ENCODE measurements around the gene RAD51B. TPM values are rescaled to one million over a fixed set of nuclear protein-coding genes. Genes with fewer than 3 reads are reported as not detected.

RAD51B gene
- total and polyA plus RNA-seq, 4 donors = 2.8 to 39.6 (median 13.3) TPM; not detected in 1

GRCh38 chr14:67908052-67908754, 88.6 kb downstream of the RAD51B start:
- ATAC-seq (ENCODE audit: low FRiP score) (no peak), DNase-seq (no peak)
- no peaks in the 10 kb centered on the region for H3K27me3 ChIP-seq (ENCODE audit: control insufficient read depth in 1 of 2, insufficient read depth in 2 of 2, low read length in 1 of 2)
- no peaks in the 10 kb centered on the region for H3K9me3 ChIP-seq (ENCODE audit: control insufficient read depth, low read length)
- intact Hi-C loops (cut with DNase I) = no loop called here
- no peaks in the 10 kb centered on the region for H3K4me1 ChIP-seq (ENCODE audit: control insufficient read depth in 1 of 2, insufficient read depth in 2 of 2, low read length in 2 of 2)
- no peak overlapping the region for H3K27ac ChIP-seq (ENCODE audit: low read depth in 1 of 2, low read length in 2 of 2)
- no peak overlapping the region for H3K4me3 ChIP-seq (ENCODE audit: low read length in 2 of 2)
- no peaks in the 10 kb centered on the region for H3K36me3 ChIP-seq (ENCODE audit: control insufficient read depth in 1 of 2, insufficient read depth in 2 of 2, low read length in 1 of 2)

- H3K4me3 ChIP-seq (ENCODE audit: low read length in 2 of 2) = no peak overlapping the region
Measured at GRCh38 chr14:67911562-67911961, 92.0 kb downstream of the RAD51B start.

GRCh38 chr14:67916430-67916829, 96.9 kb downstream of the RAD51B start:
- no peak overlapping the region for H3K4me3 ChIP-seq (ENCODE audit: low read length in 2 of 2)
- 84 to 91% methylated on average over 4 of the region's 4 CpGs for WGBS, 2 donors

More at GRCh38 chr14:67911562-67911961, 92.0 kb downstream of the RAD51B start:
- no peaks in the 10 kb centered on the region for H3K9me3 ChIP-seq (ENCODE audit: control insufficient read depth, low read length)
- H3K36me3 ChIP-seq (ENCODE audit: control insufficient read depth in 1 of 2, insufficient read depth in 2 of 2, low read length in 1 of 2) = no peaks in the 10 kb centered on the region
- 32 to 38% methylated on average over 2 of the region's 2 CpGs for WGBS, 2 donors
- H3K27ac ChIP-seq (ENCODE audit: low read depth in 1 of 2, low read length in 2 of 2) = no peak overlapping the region
- no peaks in the 10 kb centered on the region for H3K27me3 ChIP-seq (ENCODE audit: control insufficient read depth in 1 of 2, insufficient read depth in 2 of 2, low read length in 1 of 2)
- DNase-seq (no peak), ATAC-seq (ENCODE audit: low FRiP score) (no peak)
- H3K4me1 ChIP-seq (ENCODE audit: control insufficient read depth in 1 of 2, insufficient read depth in 2 of 2, low read length in 2 of 2) = no peaks in the 10 kb centered on the region
- intact Hi-C loops (cut with DNase I) = no loop called here

GRCh38 chr14:67917006-67917405, 97.4 kb downstream of the RAD51B start:
- no peaks in the 10 kb centered on the region for H3K4me1 ChIP-seq (ENCODE audit: control insufficient read depth in 1 of 2, insufficient read depth in 2 of 2, low read length in 2 of 2)
- intact Hi-C loops (cut with DNase I) = no loop called here
- DNase-seq (no peak), ATAC-seq (ENCODE audit: low FRiP score) (no peak)
- no peaks in the 10 kb centered on the region for H3K36me3 ChIP-seq (ENCODE audit: control insufficient read depth in 1 of 2, insufficient read depth in 2 of 2, low read length in 1 of 2)
- 71 to 86% methylated on average over 6 of the region's 6 CpGs for WGBS, 2 donors
- no peaks in the 10 kb centered on the region for H3K9me3 ChIP-seq (ENCODE audit: control insufficient read depth, low read length)
- H3K4me3 ChIP-seq (ENCODE audit: low read length in 2 of 2) = no peak overlapping the region
- H3K27ac ChIP-seq (ENCODE audit: low read depth in 1 of 2, low read length in 2 of 2) = no peak overlapping the region
- no peaks in the 10 kb centered on the region for H3K27me3 ChIP-seq (ENCODE audit: control insufficient read depth in 1 of 2, insufficient read depth in 2 of 2, low read length in 1 of 2)

More at GRCh38 chr14:67916430-67916829, 96.9 kb downstream of the RAD51B start:
- intact Hi-C loops (cut with DNase I) = no loop called here
- ATAC-seq (ENCODE audit: low FRiP score) (no peak), DNase-seq (no peak)
- Histone ChIP-seq H3K36me3 (ENCODE audit: control insufficient read depth in 1 of 2, insufficient read depth in 2 of 2, low read length in 1 of 2) (no peaks in the 10 kb centered on the region), H3K27me3 (ENCODE audit: control insufficient read depth in 1 of 2, insufficient read depth in 2 of 2, low read length in 1 of 2) (no peaks in the 10 kb centered on the region), H3K27ac (ENCODE audit: low read depth in 1 of 2, low read length in 2 of 2) (no peak overlapping the region), H3K9me3 (ENCODE audit: control insufficient read depth, low read length) (no peaks in the 10 kb centered on the region), H3K4me1 (ENCODE audit: control insufficient read depth in 1 of 2, insufficient read depth in 2 of 2, low read length in 2 of 2) (no peaks in the 10 kb centered on the region)

- no peak overlapping the region for H3K27ac ChIP-seq (ENCODE audit: low read depth in 1 of 2, low read length in 2 of 2)
- H3K4me3 ChIP-seq (ENCODE audit: low read length in 2 of 2) = no peak overlapping the region
- DNase-seq (no peak), ATAC-seq (ENCODE audit: low FRiP score) (no peak)
- no peaks in the 10 kb centered on the region for H3K27me3 ChIP-seq (ENCODE audit: control insufficient read depth in 1 of 2, insufficient read depth in 2 of 2, low read length in 1 of 2)
- no peaks in the 10 kb centered on the region for H3K9me3 ChIP-seq (ENCODE audit: control insufficient read depth, low read length)
- H3K4me1 ChIP-seq (ENCODE audit: control insufficient read depth in 1 of 2, insufficient read depth in 2 of 2, low read length in 2 of 2) = no peaks in the 10 kb centered on the region
- intact Hi-C loops (cut with DNase I) = no loop called here
- H3K36me3 ChIP-seq (ENCODE audit: control insufficient read depth in 1 of 2, insufficient read depth in 2 of 2, low read length in 1 of 2) = no peaks in the 10 kb centered on the region
Measured at GRCh38 chr14:67918838-67919237, 99.3 kb downstream of the RAD51B start.

GRCh38 chr14:67919259-67920032, 99.9 kb downstream of the RAD51B start:
- H3K4me3 ChIP-seq (ENCODE audit: low read length in 2 of 2) = no peak overlapping the region
- H3K27me3 ChIP-seq (ENCODE audit: control insufficient read depth in 1 of 2, insufficient read depth in 2 of 2, low read length in 1 of 2) = no peaks in the 10 kb centered on the region
- ATAC-seq (ENCODE audit: low FRiP score) = no peak
- H3K27ac ChIP-seq (ENCODE audit: low read depth in 1 of 2, low read length in 2 of 2) = no peak overlapping the region
- H3K36me3 ChIP-seq (ENCODE audit: control insufficient read depth in 1 of 2, insufficient read depth in 2 of 2, low read length in 1 of 2) = no peaks in the 10 kb centered on the region
- no peaks in the 10 kb centered on the region for H3K9me3 ChIP-seq (ENCODE audit: control insufficient read depth, low read length)
- H3K4me1 ChIP-seq (ENCODE audit: control insufficient read depth in 1 of 2, insufficient read depth in 2 of 2, low read length in 2 of 2) = no peaks in the 10 kb centered on the region
- no peak for DNase-seq
- WGBS, 2 donors = 35 to 62% methylated on average over 7 of the region's 7 CpGs
- intact Hi-C loops (cut with DNase I) = no loop called here

- intact Hi-C loops (cut with DNase I) = no loop called here
- H3K36me3 ChIP-seq (ENCODE audit: control insufficient read depth in 1 of 2, insufficient read depth in 2 of 2, low read length in 1 of 2) = no peaks in the 10 kb centered on the region
- no peak overlapping the region for H3K27ac ChIP-seq (ENCODE audit: low read depth in 1 of 2, low read length in 2 of 2)
- ATAC-seq (ENCODE audit: low FRiP score) = no peak
- H3K4me1 ChIP-seq (ENCODE audit: control insufficient read depth in 1 of 2, insufficient read depth in 2 of 2, low read length in 2 of 2) = no peaks in the 10 kb centered on the region
- no peak overlapping the region for H3K4me3 ChIP-seq (ENCODE audit: low read length in 2 of 2)
- H3K9me3 ChIP-seq (ENCODE audit: control insufficient read depth, low read length) = no peaks in the 10 kb centered on the region
- no peak for DNase-seq
- 89 to 92% methylated on average over 3 of the region's 3 CpGs for WGBS, 2 donors
- no peaks in the 10 kb centered on the region for H3K27me3 ChIP-seq (ENCODE audit: control insufficient read depth in 1 of 2, insufficient read depth in 2 of 2, low read length in 1 of 2)
Measured at GRCh38 chr14:67926821-67927220, 107.2 kb downstream of the RAD51B start.

- Histone ChIP-seq H3K9me3 (ENCODE audit: control insufficient read depth, low read length) (no peaks in the 10 kb centered on the region), H3K36me3 (ENCODE audit: control insufficient read depth in 1 of 2, insufficient read depth in 2 of 2, low read length in 1 of 2) (no peaks in the 10 kb centered on the region), H3K4me1 (ENCODE audit: control insufficient read depth in 1 of 2, insufficient read depth in 2 of 2, low read length in 2 of 2) (no peaks in the 10 kb centered on the region), H3K27me3 (ENCODE audit: control insufficient read depth in 1 of 2, insufficient read depth in 2 of 2, low read length in 1 of 2) (no peaks in the 10 kb centered on the region), H3K27ac (ENCODE audit: low read depth in 1 of 2, low read length in 2 of 2) (no peak overlapping the region), H3K4me3 (ENCODE audit: low read length in 2 of 2) (no peak overlapping the region)
- intact Hi-C loops (cut with DNase I) = no loop called here
- ATAC-seq (ENCODE audit: low FRiP score) = no peak
- 71 to 91% methylated on average over 4 of the region's 4 CpGs for WGBS, 2 donors
- DNase-seq = no peak
Measured at GRCh38 chr14:67927244-67927643, 107.7 kb downstream of the RAD51B start.

GRCh38 chr14:67928375-67928774, 108.8 kb downstream of the RAD51B start:
- Histone ChIP-seq H3K4me1 (ENCODE audit: control insufficient read depth in 1 of 2, insufficient read depth in 2 of 2, low read length in 2 of 2) (no peaks in the 10 kb centered on the region), H3K4me3 (ENCODE audit: low read length in 2 of 2) (no peak overlapping the region), H3K27me3 (ENCODE audit: control insufficient read depth in 1 of 2, insufficient read depth in 2 of 2, low read length in 1 of 2) (no peaks in the 10 kb centered on the region), H3K36me3 (ENCODE audit: control insufficient read depth in 1 of 2, insufficient read depth in 2 of 2, low read length in 1 of 2) (no peaks in the 10 kb centered on the region), H3K9me3 (ENCODE audit: control insufficient read depth, low read length) (no peaks in the 10 kb centered on the region), H3K27ac (ENCODE audit: low read depth in 1 of 2, low read length in 2 of 2) (no peak overlapping the region)
- intact Hi-C loops (cut with DNase I) = no loop called here
- no peak for DNase-seq
- no peak for ATAC-seq (ENCODE audit: low FRiP score)
- WGBS, 2 donors = 93 to 96% methylated on average over 11 of the region's 11 CpGs

Measured in aorta (tissue), 5 donors.